ENCODE data around the gene SLC6A8.

DNA sequence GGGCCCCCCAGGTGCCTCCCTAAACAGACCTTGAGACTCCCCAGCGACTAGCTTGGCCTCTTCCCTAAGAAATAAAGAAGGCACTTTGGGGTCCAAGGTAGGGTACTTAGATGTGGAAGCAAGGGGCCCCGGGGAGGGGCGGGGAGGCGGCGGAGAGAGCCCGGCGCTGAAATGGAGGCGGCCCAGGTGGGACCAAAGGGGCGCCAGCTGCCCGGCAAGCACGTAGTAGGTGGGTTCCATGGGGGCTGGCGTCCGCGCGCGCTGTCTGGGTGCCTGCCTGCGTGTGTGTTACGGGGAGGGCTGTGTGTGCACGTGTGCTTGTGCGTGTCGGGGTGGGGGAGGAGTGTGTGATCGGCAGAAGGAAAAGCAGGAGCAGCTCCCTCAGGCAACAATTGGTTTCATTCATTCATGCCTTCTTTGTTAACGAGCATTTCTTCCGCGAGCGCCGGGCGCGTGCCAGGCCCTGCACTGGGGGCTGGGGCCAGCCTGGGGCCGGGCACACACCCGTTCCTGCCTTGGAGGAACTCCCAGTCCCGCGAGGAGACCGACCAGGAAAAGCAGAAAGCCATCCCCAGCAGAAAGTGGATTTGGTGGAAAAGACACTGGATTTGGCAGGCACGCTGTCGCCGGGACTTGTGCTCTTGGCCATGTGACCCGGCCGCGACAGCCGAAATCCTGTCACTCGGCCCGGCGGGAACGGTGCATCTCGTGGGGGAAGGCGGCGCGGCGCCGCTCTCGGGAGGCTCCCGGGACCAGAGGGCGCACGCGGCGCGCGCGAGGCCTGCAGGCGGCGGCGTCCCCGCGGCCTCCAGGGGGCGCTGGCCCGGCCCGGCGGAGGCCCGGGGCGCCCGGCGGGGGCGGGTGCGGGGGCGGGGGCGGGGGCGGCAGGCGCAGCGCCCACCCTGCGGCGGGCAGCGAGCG, 44.0 kb upstream of the SLC6A8 start:
- TF ChIP-seq CTCF (IDR thresholded peaks at IDR 0.05; ENCODE audit: borderline replicate concordance, extremely low read depth, low read length, poor library complexity, severe bottlenecking) = no peak
- TF ChIP-seq EZH2 (IDR thresholded peaks at IDR 0.05; ENCODE audit: borderline replicate concordance, low read depth, low read length, severe bottlenecking) = no peak

Measured in DND-41 (cell line).